ENCODE results near the gene CCDC197. TPM values are rescaled to one million over a fixed set of nuclear protein-coding genes. Genes with fewer than 3 reads are reported as not detected.

CCDC197 gene
- total RNA-seq, 2 donors from 2014 or later: not detected

- H3K27ac ChIP-seq: peak within 1 kb of the TSS; percentile 54 to 62
- 29% methylated on average over 12 of the region's 12 CpGs for WGBS
- H3K27me3 ChIP-seq (replicated peaks; ENCODE audit: insufficient read depth): no peaks in the 10 kb centered on the region
- intact Hi-C loops (cut with DNase I): no loop called here
- no peaks in the 10 kb centered on the region for H3K9me3 ChIP-seq
- H3K4me3 ChIP-seq: peak within 1 kb of the TSS in 1 of 2 donors; percentile 8
- H3K4me1 ChIP-seq (replicated peaks): no peaks in the 10 kb centered on the region
- no peak for DNase-seq (ENCODE audit: low spot score)
- peak; percentile 60 for TF ChIP-seq POLR2AphosphoS5 (IDR thresholded peaks at IDR 0.05)
- TF ChIP-seq, protein P1, sequence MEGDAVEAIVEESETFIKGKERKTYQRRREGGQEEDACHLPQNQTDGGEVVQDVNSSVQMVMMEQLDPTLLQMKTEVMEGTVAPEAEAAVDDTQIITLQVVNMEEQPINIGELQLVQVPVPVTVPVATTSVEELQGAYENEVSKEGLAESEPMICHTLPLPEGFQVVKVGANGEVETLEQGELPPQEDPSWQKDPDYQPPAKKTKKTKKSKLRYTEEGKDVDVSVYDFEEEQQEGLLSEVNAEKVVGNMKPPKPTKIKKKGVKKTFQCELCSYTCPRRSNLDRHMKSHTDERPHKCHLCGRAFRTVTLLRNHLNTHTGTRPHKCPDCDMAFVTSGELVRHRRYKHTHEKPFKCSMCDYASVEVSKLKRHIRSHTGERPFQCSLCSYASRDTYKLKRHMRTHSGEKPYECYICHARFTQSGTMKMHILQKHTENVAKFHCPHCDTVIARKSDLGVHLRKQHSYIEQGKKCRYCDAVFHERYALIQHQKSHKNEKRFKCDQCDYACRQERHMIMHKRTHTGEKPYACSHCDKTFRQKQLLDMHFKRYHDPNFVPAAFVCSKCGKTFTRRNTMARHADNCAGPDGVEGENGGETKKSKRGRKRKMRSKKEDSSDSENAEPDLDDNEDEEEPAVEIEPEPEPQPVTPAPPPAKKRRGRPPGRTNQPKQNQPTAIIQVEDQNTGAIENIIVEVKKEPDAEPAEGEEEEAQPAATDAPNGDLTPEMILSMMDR (IDR thresholded peaks at IDR 0.05): no peak
- no peak for TF ChIP-seq POLR2A (IDR thresholded peaks at IDR 0.05)
- H3K36me3 ChIP-seq: no peaks in the 10 kb centered on the region
Observed at GRCh38 chr14:93976477-93977057, 20.5 kb upstream of the CCDC197 start, which contains the start of gene ASB2. TSS of gene ASB2 (minus strand) at chr14:93976570. CDS start at chr14:93964539, 12,031 bp downstream.

- H3K36me3 ChIP-seq: no peaks in the 10 kb centered on the region
- intact Hi-C loops (cut with DNase I): no loop called here
- no peak overlapping the region for H3K4me3 ChIP-seq
- peak overlapping the region; percentile 54 to 62 for H3K27ac ChIP-seq
- H3K27me3 ChIP-seq (replicated peaks; ENCODE audit: insufficient read depth): no peaks in the 10 kb centered on the region
- no peaks in the 10 kb centered on the region for H3K4me1 ChIP-seq (replicated peaks)
- H3K9me3 ChIP-seq: no peaks in the 10 kb centered on the region
- TF ChIP-seq POLR2A (IDR thresholded peaks at IDR 0.05) (no peak), POLR2AphosphoS5 (IDR thresholded peaks at IDR 0.05) (no peak)
- TF ChIP-seq, protein P1 (IDR thresholded peaks at IDR 0.05): no peak
- DNase-seq (ENCODE audit: low spot score): no peak
- 77% methylated on average over 5 of the region's 5 CpGs for WGBS
Observed at GRCh38 chr14:93977171-93977570, 19.9 kb upstream of the CCDC197 start.

DNA sequence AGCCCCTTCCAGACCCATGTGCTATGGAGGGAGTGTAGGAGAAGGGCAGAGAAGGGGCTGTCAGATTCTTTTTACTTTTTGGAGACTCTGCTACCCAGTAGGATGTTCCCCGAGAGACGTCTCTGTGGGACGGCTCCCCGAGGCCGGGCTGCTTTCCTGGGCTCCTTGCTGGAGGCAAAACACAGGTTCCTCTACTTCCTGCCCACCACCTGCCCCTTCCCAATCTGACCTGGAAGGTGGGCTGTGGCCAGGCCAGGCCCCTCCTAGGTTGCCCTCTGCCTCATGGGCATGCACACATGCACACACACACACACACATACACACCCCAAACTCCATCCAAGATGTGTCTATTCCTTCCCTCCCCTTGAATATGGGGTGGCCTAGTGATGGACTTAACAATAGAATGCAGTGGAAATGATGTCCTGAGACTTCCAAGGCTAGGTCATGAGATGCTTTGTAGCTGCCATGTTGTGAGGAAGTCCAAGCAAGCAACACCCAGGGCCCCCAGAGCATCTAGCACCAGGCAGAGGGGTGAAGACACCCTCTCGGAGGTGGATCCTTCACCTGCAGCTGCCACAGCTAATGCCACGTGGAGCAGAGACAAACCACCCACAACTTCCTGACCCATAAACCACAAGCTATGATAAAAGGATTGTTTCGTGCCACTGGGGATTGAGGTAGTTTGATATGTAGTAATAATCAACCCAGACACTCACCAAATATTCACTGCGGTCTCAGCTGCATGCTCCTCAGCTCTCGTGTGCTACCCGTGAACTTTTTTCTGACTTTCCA is 19.1 kb upstream of the CCDC197 start:
- TF ChIP-seq POLR2AphosphoS5 (IDR thresholded peaks at IDR 0.05): no peak
- TF ChIP-seq, protein P1 (IDR thresholded peaks at IDR 0.05): no peak
- no peak for TF ChIP-seq POLR2A (IDR thresholded peaks at IDR 0.05)
- intact Hi-C loops (cut with DNase I): no loop called here
- Histone ChIP-seq H3K9me3 (no peaks in the 10 kb centered on the region), H3K4me3 (no peak overlapping the region), H3K4me1 (replicated peaks) (no peaks in the 10 kb centered on the region), H3K27me3 (replicated peaks; ENCODE audit: insufficient read depth) (no peaks in the 10 kb centered on the region), H3K36me3 (no peaks in the 10 kb centered on the region), H3K27ac (peak overlapping the region in 1 of 2 donors; percentile 62)
- no peak for DNase-seq (ENCODE audit: low spot score)
- WGBS: 84% methylated on average over 11 of the region's 11 CpGs

DNA sequence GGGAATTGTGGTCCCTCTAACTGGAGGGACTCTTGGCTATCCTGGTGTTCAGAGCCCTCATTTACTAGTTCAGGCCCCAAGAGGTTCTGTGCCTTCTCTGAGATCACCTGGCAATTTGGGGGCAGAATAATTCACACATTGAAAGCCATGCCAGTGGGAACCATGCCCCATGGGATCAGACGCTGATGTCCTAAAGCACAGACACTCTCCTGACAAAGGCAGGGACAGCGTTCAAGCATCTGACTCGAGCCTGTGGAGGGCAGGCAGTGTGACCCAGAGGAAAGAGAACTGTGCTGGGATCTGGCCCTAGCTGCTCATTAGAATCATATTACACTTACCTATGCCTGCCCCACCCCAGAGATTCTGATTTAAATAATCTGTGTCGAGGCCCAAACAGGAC is 18.4 kb upstream of the CCDC197 start:
- Histone ChIP-seq H3K27ac (no peak overlapping the region), H3K36me3 (no peaks in the 10 kb centered on the region), H3K27me3 (replicated peaks; ENCODE audit: insufficient read depth) (no peaks in the 10 kb centered on the region), H3K9me3 (no peaks in the 10 kb centered on the region), H3K4me1 (replicated peaks) (no peaks in the 10 kb centered on the region), H3K4me3 (no peak overlapping the region)
- intact Hi-C loops (cut with DNase I): no loop called here
- WGBS: 71% methylated on average over 4 of the region's 4 CpGs
- TF ChIP-seq, protein P1 (IDR thresholded peaks at IDR 0.05): no peak
- TF ChIP-seq POLR2AphosphoS5 (IDR thresholded peaks at IDR 0.05) (no peak), POLR2A (IDR thresholded peaks at IDR 0.05) (no peak)
- DNase-seq (ENCODE audit: low spot score): no peak

All from prostate gland (tissue), 2 donors.